HG02938 (cell line): ENCODE results near the gene MARK3.

ENCODE experiments used
- ATAC-seq: cut with Tn5 transposase; IDR thresholded peaks from one replicate; pipeline ENCODE4 v1.9.1; 2021; ENCODE audit warnings: mild to moderate bottlenecking, moderate library complexity; ENCODE audit not compliant: unreplicated experiment

The MARK3 gene

DNA sequence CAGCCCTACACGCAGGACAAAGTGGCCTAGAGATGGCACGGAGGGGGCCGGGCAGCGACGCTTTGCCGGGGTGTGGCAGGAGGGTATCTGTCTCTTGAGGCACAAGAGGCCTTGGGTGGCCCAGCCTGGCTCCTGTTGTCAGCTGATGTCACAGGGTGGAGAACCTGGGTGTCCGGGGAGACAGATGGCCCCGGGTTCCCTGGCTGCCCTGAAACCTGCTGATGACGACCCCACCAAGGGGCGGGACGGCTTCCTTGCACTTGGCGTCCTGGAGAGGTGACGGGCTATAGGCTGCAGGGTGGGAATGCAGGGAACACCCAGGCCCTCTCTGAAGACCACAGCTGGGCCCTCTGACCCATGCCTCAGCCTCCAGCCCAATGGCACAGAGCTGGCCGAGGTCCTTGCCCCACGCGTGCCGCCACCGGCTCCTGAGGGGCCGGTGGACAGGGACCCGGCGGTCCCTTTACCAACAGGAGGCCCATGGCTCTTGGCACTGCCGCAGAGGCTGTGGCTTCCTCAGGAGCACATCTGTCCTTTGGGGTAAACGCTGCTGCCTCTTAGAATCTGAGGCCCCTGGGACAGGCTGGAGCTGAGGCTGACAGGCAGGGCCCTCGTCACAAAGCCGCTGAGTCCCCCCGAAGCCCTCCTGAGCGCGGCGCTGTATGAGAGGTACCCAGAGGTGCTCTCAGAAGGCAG, 160.2 kb downstream of the MARK3 start:
- ATAC-seq = no peak

DNA sequence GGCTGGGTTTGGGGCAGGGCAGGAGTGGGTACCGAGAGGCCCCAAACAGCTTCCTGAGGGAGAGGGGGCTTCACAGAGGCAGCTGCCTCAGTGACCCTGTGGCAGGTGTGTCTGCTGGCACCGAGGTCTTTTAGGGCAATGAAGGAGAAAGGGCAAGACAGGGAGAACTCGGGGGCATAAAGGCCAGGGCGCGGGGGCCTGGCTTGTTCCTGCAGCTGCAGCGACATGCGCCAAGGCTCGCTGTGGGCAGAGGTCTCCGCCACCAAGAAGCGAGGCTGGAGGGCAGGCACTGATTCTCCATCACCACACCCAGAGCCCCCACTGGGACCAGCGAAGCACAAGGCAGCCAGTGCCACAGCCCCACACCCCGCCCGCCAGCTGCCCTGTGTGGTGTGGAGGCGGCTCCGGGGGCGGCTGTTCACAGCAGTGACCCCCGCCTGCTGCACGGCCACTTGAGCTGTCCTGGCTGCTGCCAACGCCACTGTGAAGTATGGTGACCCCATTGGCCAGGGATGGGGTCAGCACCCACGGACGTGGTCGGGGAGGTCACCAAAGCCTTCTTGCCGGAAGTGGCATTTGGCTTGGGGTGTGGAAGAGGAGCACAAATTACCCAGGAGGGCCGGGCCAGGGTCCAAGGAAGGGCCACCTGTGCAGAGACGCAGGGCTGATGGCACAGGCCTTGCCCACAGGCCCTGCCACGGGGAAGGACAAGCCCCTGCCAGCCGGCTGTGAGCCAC, 160.9 kb downstream of the MARK3 start:
- ATAC-seq = no peak

DNA sequence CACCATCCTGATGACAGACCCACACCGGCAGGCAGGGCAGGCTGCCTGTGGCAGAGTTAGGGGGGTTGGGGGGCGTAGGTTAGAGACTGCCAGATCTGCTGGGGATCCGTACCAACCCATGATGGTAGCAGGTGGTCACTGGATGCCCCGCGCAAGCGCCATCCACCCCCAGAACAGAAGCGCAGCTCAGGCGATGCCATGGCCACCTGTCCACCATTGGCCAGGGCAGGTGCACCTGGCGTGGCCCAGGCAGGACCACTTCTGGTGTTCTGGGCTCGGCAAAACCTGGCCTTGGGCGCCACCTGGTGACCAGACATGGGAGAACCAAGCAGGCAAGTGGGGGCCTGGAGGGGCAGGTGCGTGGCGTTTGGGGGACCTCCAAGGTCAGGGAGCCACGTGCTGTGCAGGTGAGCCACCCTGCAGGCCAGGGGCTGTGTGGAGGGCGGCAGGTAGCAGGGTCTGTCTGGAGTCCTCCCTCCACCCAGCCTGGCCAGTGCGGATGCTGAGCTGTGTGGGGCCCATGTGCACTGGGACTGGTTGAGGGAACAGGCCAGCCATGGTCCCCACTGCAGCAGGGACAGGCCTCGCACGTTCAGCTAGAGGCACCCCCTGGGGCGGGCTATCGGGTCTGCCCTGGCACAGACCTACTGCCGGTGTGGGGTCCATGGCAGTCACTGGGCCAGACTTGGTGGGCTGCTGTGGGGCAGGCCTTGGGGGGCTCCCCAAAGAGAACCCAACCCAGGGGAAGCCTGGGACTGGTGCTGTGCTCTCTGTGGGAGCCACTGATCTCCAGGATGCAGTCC, 161.6 kb downstream of the MARK3 start:
- no peak for ATAC-seq

DNA sequence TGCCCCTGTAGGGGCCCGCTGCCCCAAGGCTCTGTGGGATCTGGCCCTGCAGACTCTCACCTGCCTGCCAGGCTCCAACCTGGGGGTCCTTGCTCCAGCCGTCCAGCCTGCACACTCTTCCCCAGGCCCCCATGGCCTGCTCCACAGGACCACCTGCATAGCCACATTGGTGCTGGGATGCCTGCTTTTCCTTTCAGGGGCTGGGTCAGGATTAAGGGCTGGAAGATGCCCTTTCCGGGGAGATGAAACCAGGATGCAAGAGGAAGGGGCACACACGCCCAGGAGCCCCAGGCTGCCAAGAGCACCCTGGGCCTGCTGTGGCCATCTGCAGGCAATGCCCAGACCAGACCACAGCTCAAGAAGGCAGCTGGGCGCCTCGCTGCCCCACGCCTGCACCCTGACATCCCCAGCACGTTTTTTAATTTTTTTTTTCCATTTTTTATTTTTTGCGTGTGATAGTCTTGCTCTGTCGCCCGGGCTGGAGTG, 162.3 kb downstream of the MARK3 start:
- no peak for ATAC-seq

DNA sequence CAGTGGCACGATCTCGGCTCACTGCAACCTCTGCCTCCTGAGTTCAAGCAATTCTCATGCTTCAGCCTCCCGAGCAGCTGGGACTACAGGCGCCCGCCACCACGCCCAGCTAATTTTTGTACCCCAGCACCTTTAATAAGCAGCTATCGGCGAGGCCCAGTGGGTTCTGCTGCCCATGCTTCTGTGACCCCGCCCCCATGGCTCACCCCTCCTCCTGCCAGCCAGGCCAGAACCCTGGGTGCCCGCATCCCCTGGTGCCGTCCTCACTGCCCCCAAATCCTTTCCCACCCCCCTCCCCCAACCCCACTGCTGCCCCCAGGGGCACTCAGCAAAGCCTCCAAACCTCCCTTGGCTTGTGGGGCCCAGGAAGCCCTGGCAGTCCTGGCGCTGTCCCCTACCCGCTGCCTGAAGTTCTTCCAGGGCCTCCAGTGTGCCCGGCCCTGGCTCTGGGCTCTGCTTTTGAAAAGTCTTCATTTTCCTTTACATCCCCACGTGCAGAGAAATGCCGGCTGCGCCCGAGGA, 162.8 kb downstream of the MARK3 start:
- ATAC-seq = no peak

DNA sequence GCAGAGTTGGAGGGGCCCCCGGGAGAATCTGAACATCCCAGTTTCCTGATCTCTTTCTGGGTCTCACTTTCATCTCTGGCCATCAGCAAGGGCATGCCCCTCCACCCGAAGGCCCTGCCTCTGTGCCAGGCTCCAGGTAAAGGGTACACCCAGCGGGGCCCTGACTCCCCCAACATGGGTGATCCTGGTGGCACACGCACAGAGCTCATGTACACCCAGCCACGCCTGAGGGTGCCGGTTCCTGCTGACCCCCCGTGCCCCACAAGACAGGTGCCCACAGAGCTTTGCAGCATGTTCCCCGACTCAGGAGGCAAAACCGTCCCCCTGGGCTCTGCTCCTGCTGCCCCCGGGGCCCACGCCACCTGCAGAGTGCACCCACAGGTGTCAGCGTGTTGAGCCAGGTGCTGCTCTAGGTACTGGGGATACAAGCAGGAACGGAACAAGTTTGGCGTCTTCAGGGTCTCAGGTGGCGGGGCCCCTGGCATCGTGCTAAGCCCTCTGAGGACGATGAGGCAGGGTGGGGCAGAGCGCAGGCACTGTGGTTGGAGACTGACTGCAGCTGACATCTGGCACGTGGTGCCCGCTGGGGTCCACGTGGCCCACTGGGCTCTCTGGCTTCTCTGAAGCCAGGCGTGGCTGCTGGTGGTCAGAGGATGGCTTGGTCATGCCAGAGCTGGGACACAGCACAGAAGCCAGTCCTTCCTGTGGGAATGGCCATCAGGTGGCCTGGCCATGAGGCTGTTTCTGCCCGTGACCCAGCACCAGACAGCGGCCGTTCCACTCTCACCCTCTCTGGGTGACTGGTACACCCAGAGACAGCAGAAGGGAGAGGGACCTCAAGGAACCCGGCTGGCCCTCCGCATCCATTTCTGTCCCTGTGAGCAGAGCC, 163.5 kb downstream of the MARK3 start:
- no peak for ATAC-seq

DNA sequence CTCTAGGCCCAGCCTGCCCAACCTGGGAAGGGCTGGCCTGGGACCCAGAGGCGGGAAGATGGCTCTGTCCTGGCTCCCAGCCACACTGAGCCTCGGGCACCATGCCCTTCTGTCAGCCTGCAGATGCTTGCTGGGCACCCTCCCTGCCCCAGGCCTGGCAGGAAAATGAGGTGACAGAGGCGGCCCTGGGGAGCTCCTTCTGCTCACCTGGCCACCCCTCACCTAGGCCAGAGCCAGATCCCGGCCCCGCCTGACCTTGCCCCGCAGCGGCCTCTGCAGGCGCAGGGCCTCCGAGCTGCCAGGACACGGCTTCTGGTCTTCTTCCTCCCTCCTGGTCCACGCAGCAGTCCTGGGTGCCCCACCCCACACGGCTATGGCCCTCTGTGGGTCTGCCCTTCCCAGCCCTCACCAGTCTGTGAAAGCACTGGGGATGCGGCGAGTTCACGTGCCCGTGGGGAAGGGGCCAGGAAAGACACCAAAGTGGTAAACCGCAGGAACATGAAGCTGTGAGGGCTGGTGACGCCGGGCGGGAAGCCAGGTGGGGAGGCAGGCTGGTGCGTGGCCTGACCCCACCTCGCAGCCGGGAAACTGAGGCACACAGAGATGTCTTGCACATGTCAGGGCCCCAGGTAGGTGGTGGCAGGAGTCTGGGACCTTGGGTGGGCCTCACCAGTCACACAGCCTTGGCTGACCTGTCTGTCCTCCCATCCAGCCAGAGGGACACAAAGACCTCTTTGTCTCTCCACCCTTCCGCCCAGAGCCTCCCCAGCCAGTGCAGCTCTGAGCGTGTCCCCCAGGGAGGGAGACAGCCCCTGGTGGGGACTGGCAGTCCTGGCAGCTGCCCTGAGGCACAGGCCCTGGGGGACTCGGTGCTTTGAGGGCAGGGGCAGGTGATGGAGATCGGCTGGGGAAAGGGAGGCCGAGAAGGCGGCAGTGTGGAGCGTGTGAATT, 164.4 kb downstream of the MARK3 start:
- ATAC-seq = no peak

DNA sequence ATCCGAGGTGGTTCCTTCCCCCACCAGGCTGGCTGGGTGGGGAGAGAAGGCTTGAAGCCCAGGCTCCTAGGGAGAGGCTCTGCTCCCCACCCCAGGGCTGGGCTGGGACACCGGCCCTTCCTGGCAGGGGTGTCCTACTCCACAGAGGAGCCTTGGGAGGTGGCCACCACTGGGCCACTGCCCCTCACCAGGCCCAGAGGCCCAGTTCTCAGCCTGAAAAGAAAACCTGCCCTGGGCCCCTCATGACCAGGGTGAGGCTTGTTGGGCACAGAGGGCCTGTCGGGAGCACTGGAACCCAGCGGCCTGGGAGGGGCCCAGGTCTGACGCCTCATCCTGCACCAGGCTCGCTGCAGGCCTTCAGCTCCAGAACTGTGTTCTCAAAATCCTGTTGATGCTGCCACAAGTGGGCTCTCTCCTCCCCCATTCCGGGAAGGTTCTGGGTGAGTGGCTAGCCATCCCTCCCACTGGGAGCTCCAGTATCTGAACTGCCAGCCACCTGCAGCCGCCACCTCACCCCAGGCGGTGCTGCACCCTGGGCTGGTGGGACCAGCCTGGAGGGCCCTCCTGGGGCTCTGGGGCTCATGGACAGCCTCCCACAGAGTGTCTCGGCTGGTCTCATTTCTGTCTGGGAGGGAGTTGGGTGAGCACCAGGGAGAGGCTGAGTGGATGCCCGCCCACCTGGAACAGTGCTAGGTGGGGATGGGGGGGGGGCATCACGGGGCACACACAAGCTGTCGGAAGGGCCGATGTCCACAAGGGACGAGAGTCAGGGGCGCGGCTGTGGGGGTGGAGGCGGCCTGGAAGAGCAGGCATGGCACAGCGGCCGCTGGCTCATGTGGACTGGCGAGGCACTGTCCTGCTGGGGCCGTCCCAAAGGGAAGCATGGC, 165.5 kb downstream of the MARK3 start:
- no peak for ATAC-seq

DNA sequence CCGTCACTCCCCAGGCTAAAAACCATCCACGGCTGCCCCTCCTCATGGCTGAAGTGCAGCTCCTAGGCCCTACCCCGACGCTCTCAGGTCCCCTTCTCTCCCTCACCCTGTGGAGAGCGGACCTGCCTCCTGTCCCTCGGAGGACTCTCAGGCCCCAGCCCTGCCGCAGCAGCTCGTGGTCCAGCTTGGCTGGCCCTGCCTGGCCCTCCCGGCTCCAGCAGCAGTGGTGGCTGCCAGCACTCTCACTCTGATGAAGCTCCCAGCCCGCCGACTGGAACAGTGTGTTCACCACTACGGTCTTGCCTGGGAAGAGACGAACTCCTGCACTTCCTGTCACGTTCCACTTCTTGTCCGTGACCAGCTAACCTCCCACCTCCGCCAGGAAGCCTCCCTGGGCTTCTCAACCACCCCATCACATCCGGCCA, 166.1 kb downstream of the MARK3 start:
- no peak for ATAC-seq

DNA sequence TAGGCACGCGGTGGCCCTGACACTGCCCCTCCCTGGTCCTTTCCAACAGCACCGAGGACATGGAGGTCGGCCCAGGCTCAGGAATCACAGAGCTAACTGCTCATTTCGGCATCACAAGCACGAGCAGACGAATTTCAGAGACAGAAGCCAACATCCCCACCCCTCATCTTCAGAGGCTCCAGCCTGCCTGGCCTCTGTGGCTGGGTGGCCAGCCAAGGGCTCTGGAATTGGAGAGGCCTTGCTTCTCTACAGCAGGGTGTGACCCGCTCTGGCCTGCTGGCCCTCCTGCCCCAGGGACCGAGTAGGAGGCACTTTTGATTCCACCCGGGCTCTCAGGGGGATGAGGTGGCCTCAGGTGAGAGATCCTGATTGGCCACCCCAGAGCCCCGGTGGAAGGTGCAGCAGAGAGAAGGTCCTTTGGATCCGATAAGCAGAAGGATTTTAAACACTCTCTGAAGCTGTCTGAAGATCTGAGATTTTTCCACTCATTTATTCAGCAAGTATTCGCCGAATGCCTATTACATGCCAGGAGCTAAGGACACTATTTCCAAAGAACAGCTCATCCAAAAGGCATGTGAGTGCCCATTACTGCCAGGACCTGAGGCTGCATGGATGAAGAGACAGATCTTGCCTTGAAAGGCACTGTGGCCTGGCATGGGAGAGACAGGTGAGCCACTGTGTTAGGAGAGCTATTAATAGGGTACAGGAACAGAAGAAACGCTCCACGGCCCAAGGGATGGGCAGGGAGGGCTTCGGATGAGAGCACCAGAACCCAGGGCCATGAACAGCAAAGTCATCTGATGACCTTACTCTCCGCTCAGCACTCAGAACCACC, 167.0 kb downstream of the MARK3 start:
- ATAC-seq = no peak

DNA sequence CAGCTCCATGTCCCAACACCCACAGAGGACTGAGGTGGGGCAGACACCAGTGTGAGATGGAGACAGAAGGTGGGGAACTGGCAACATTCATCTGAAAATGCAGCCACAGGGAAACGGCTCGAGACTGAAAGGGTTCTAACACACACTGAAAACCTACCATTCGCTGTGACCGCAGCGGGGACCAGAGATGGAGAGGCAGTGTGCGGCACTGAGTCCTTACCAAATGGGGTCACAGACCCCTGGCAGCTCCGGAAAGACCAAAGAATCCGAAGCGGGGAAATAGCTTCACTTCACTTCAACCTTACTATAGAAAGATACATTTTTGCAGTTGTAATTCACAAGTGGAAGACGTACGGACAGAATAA, 167.6 kb downstream of the MARK3 start:
- no peak for ATAC-seq
